Activated CD4-positive, alpha-beta T cell treated with anti-CD3 and anti-CD28 coated beads, Interleukin-2, amount 50 U/mL, for 1 hour (primary cell): Measurements from ENCODE around the gene PRPF19.

Experiments used
- DNase-seq: peaks from one replicate; pipeline ENCODE4 v3.0.0-alpha.2; 2020

The PRPF19 gene

GRCh38 chr11:60900673-60901404 is 5.5 kb downstream of the PRPF19 start:
- DNase-seq: no peak

GRCh38 chr11:60899977-60900376 is 6.4 kb downstream of the PRPF19 start:
- DNase-seq: no peak

- no peak for DNase-seq
Observed at GRCh38 chr11:60899046-60899936, 7.1 kb downstream of the PRPF19 start.

- no peak for DNase-seq
Observed at GRCh38 chr11:60897496-60897895, 8.9 kb downstream of the PRPF19 start.

- no peak for DNase-seq
Observed at GRCh38 chr11:60895687-60896086, 10.7 kb downstream of the PRPF19 start.

- no peak for DNase-seq
Observed at GRCh38 chr11:60891103-60891741, 15.2 kb downstream of the PRPF19 start.

GRCh38 chr11:60890696-60891095 is 15.7 kb downstream of the PRPF19 start:
- no peak for DNase-seq

- no peak for DNase-seq
Observed at GRCh38 chr11:60889869-60890311, 16.5 kb downstream of the PRPF19 start.

GRCh38 chr11:60887556-60887955 is 18.8 kb downstream of the PRPF19 start:
- DNase-seq: peak; percentile 24

- DNase-seq: no peak
Observed at GRCh38 chr11:60880643-60881282, 25.6 kb downstream of the PRPF19 start.

- DNase-seq: no peak
Observed at GRCh38 chr11:60879971-60880588, 26.3 kb downstream of the PRPF19 start.

GRCh38 chr11:60879104-60879503 is 27.3 kb downstream of the PRPF19 start:
- DNase-seq: no peak

- DNase-seq: no peak
Observed at GRCh38 chr11:60878245-60879101, 27.9 kb downstream of the PRPF19 start.

GRCh38 chr11:60876168-60876485 is 30.3 kb downstream of the PRPF19 start:
- no peak for DNase-seq

GRCh38 chr11:60875366-60876167 is 30.8 kb downstream of the PRPF19 start:
- DNase-seq: no peak

- DNase-seq: no peak
Observed at GRCh38 chr11:60874421-60875365, 31.7 kb downstream of the PRPF19 start.

GRCh38 chr11:60873533-60873932 is 32.9 kb downstream of the PRPF19 start:
- no peak for DNase-seq

- no peak for DNase-seq
Observed at GRCh38 chr11:60872961-60873524, 33.3 kb downstream of the PRPF19 start.
